Esophagus squamous epithelium (tissue), 4 donors: ENCODE results near the gene GCNT1.

Experiments
- POLR2A ChIP-seq, 4 donors: fragments of 450-650 bp; IDR thresholded peaks; one replicate each; pipeline ENCODE4 v1.6.1; 2017; ENCODE audit warnings: antibody characterized with exemption in 4 of 4, mild to moderate bottlenecking in 4 of 4, moderate library complexity in 3 of 4
- TF ChIP-seq, protein P1 (sequence below), 6 experiments: fragments of 450-650 bp in 4 of 6; fragments of 200-600 bp in 2 of 6; sonication (generic) in 2 of 6; IDR thresholded peaks; one replicate each; pipeline ENCODE4 v1.5.1; 2016 to 2019; ENCODE audit warnings: antibody characterized with exemption in 6 of 6, mild to moderate bottlenecking in 4 of 6, moderate library complexity in 4 of 6

- TF ChIP-seq, protein P1, sequence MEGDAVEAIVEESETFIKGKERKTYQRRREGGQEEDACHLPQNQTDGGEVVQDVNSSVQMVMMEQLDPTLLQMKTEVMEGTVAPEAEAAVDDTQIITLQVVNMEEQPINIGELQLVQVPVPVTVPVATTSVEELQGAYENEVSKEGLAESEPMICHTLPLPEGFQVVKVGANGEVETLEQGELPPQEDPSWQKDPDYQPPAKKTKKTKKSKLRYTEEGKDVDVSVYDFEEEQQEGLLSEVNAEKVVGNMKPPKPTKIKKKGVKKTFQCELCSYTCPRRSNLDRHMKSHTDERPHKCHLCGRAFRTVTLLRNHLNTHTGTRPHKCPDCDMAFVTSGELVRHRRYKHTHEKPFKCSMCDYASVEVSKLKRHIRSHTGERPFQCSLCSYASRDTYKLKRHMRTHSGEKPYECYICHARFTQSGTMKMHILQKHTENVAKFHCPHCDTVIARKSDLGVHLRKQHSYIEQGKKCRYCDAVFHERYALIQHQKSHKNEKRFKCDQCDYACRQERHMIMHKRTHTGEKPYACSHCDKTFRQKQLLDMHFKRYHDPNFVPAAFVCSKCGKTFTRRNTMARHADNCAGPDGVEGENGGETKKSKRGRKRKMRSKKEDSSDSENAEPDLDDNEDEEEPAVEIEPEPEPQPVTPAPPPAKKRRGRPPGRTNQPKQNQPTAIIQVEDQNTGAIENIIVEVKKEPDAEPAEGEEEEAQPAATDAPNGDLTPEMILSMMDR (IDR thresholded peaks at IDR 0.05), result no peak
- TF ChIP-seq POLR2A (IDR thresholded peaks at IDR 0.05), result no peak
Measured at GRCh38 chr9:76445976-76446375, 13.0 kb upstream of the GCNT1 start.
